ENCODE data around the gene PRR5L.

Gene PRR5L

DNA sequence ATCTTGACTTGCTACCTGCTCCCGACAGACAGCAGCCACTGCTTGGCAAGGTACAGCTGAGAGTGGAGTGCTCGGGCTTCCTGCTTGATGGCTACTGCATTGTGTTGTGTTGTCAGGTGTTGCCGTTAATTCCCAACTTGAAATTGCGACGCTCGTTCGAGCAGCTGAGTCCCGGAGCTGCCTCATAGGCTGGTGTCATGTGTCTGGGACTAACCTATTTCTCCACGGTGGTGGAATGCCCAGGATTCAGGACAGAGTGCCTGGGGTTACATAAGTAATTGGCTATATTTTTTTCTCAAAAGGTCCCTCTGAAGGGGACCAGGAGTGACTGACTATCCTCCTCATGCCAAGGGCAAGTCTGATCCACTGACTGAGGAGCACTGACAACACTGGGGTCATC is 25.4 kb upstream of the PRR5L start:
- Histone ChIP-seq H3K4me2 (ENCODE audit: low read length) (no peak overlapping the region), H3K4me3 (ENCODE audit: low read length) (no peak overlapping the region), H3K27me3 (ENCODE audit: control insufficient read depth, low read length) (no peaks in the 10 kb centered on the region), H4K20me1 (ENCODE audit: control insufficient read depth, insufficient read depth, low read depth, low read length) (no peaks in the 10 kb centered on the region), H3K4me1 (ENCODE audit: control insufficient read depth, low read length) (no peaks in the 10 kb centered on the region), H3K27ac (ENCODE audit: low read depth, low read length) (no peak overlapping the region), H3K9me3 (ENCODE audit: control insufficient read depth, insufficient read depth, low read length) (no peaks in the 10 kb centered on the region), H3K36me3 (ENCODE audit: control insufficient read depth, low read length) (no peaks in the 10 kb centered on the region), H3K79me2 (ENCODE audit: control insufficient read depth, low read length) (no peaks in the 10 kb centered on the region), H3K9me2 (replicated peaks; ENCODE audit: control insufficient read depth, low read length) (no peaks in the 10 kb centered on the region), H3F3A (ENCODE audit: control insufficient read depth, insufficient read depth) (no peaks in the 10 kb centered on the region)
- TF ChIP-seq CTCF (IDR thresholded peaks at IDR 0.05; ENCODE audit: low read depth, low read length, poor library complexity, severe bottlenecking) (no peak), EZH2phosphoT487 (IDR thresholded peaks at IDR 0.05; ENCODE audit: borderline replicate concordance, low read length) (no peak)

- TF ChIP-seq EZH2phosphoT487 (IDR thresholded peaks at IDR 0.05; ENCODE audit: borderline replicate concordance, low read length): no peak
- no peak for TF ChIP-seq CTCF (IDR thresholded peaks at IDR 0.05; ENCODE audit: low read depth, low read length, poor library complexity, severe bottlenecking)
- Histone ChIP-seq H3K9me2 (replicated peaks; ENCODE audit: control insufficient read depth, low read length) (no peaks in the 10 kb centered on the region), H3K4me3 (ENCODE audit: low read length) (no peak overlapping the region), H3K27me3 (ENCODE audit: control insufficient read depth, low read length) (no peaks in the 10 kb centered on the region), H3K4me1 (ENCODE audit: control insufficient read depth, low read length) (no peaks in the 10 kb centered on the region), H3K9me3 (ENCODE audit: control insufficient read depth, insufficient read depth, low read length) (no peaks in the 10 kb centered on the region), H3K27ac (ENCODE audit: low read depth, low read length) (no peak overlapping the region), H3F3A (ENCODE audit: control insufficient read depth, insufficient read depth) (no peaks in the 10 kb centered on the region), H3K79me2 (ENCODE audit: control insufficient read depth, low read length) (no peaks in the 10 kb centered on the region), H4K20me1 (ENCODE audit: control insufficient read depth, insufficient read depth, low read depth, low read length) (no peaks in the 10 kb centered on the region), H3K4me2 (ENCODE audit: low read length) (no peak overlapping the region), H3K36me3 (ENCODE audit: control insufficient read depth, low read length) (no peaks in the 10 kb centered on the region)
These were observed 24.2 kb upstream of the PRR5L start for GRCh38 chr11:36271794-36272407.

- Histone ChIP-seq H3K4me1 (ENCODE audit: control insufficient read depth, low read length) (no peaks in the 10 kb centered on the region), H3K36me3 (ENCODE audit: control insufficient read depth, low read length) (no peaks in the 10 kb centered on the region)
These were observed 23.0 kb upstream of the PRR5L start for GRCh38 chr11:36273110-36273509.

More at GRCh38 chr11:36273110-36273509, 23.0 kb upstream of the PRR5L start:
- Histone ChIP-seq H3K9me2 (replicated peaks; ENCODE audit: control insufficient read depth, low read length) (no peaks in the 10 kb centered on the region), H4K20me1 (ENCODE audit: control insufficient read depth, insufficient read depth, low read depth, low read length) (no peaks in the 10 kb centered on the region), H3K9me3 (ENCODE audit: control insufficient read depth, insufficient read depth, low read length) (no peaks in the 10 kb centered on the region), H3K27me3 (ENCODE audit: control insufficient read depth, low read length) (no peaks in the 10 kb centered on the region), H3K79me2 (ENCODE audit: control insufficient read depth, low read length) (no peaks in the 10 kb centered on the region), H3K4me3 (ENCODE audit: low read length) (no peak overlapping the region), H3F3A (ENCODE audit: control insufficient read depth, insufficient read depth) (no peaks in the 10 kb centered on the region), H3K4me2 (ENCODE audit: low read length) (no peak overlapping the region), H3K27ac (ENCODE audit: low read depth, low read length) (no peak overlapping the region)
- TF ChIP-seq EZH2phosphoT487 (IDR thresholded peaks at IDR 0.05; ENCODE audit: borderline replicate concordance, low read length): no peak
- no peak for TF ChIP-seq CTCF (IDR thresholded peaks at IDR 0.05; ENCODE audit: low read depth, low read length, poor library complexity, severe bottlenecking)
